SK-N-SH treated with all-trans-retinoic acid at 6 μM for 48 hours (cell line): ENCODE data around the gene BMP6.

Source experiments
- ATAC-seq: fragments of 200-7000 bp; cut with Tn5 transposase; 3 replicates; pipeline ENCODE4 v1.9.1; 2020; ENCODE audit warnings: mild to moderate bottlenecking, moderate library complexity
- BACH2 ChIP-seq: fragments of 250-450 bp; sonication (Bioruptor Pico); IDR thresholded peaks from 2 replicates; pipeline ENCODE4 v1.9.0; 2021; ENCODE audit warnings: mild to moderate bottlenecking, borderline replicate concordance
- CREB5 ChIP-seq: fragments of 250-450 bp; sonication (Bioruptor Pico); IDR thresholded peaks from 2 replicates; pipeline ENCODE4 v1.5.1; 2020; ENCODE audit warnings: low read depth, mild to moderate bottlenecking, moderate library complexity
- CSDC2 ChIP-seq: fragments of 250-450 bp; sonication (Bioruptor Pico); IDR thresholded peaks from 2 replicates; pipeline ENCODE4 v1.5.0; 2020; ENCODE audit warnings: mild to moderate bottlenecking, moderate library complexity
- ESRRG ChIP-seq: fragments of 250-450 bp; sonication (Bioruptor Pico); IDR thresholded peaks from 2 replicates; pipeline ENCODE4 v1.6.1; 2021; ENCODE audit warnings: mild to moderate bottlenecking
- GLIS3 ChIP-seq: fragments of 250-450 bp; sonication (Bioruptor Pico); IDR thresholded peaks from 2 replicates; pipeline ENCODE4 v1.5.0; 2020; ENCODE audit warnings: mild to moderate bottlenecking, moderate library complexity
- ISL1 ChIP-seq: fragments of 250-450 bp; sonication (Bioruptor Pico); IDR thresholded peaks from 2 replicates; pipeline ENCODE4 v2.1.2; 2022; ENCODE audit warnings: mild to moderate bottlenecking, moderate library complexity
- OSR1 ChIP-seq: fragments of 250-450 bp; sonication (Bioruptor Pico); IDR thresholded peaks from 2 replicates; pipeline ENCODE4 v1.8.0; 2022; ENCODE audit warnings: moderate library complexity, mild to moderate bottlenecking, inconsistent platforms
- PATZ1 ChIP-seq: fragments of 250-450 bp; sonication (Bioruptor Pico); IDR thresholded peaks from 2 replicates; pipeline ENCODE4 v1.8.0; 2020; ENCODE audit warnings: mild to moderate bottlenecking, moderate library complexity, borderline replicate concordance
- POU6F1 ChIP-seq: fragments of 250-450 bp; sonication (Bioruptor Pico); IDR thresholded peaks from 2 replicates; pipeline ENCODE4 v1.8.0; 2021; ENCODE audit warnings: low read depth, mild to moderate bottlenecking, moderate library complexity, borderline replicate concordance
- PPARA ChIP-seq: fragments of 250-450 bp; sonication (Bioruptor Pico); IDR thresholded peaks from 2 replicates; pipeline ENCODE4 v1.5.0; 2020; ENCODE audit warnings: mild to moderate bottlenecking, borderline replicate concordance
- RARB ChIP-seq: fragments of 250-450 bp; sonication (Bioruptor Pico); IDR thresholded peaks from 2 replicates; pipeline ENCODE4 v1.8.0; 2021; ENCODE audit warnings: mild to moderate bottlenecking, moderate library complexity
- SNAI2 ChIP-seq: fragments of 250-450 bp; sonication (Bioruptor Pico); IDR thresholded peaks from 2 replicates; pipeline ENCODE4 v1.5.0; 2020; ENCODE audit warnings: mild to moderate bottlenecking, moderate library complexity
- TCF4 ChIP-seq: fragments of 250-450 bp; sonication (Bioruptor Pico); IDR thresholded peaks from 2 replicates; pipeline ENCODE4 v1.8.0; 2021; ENCODE audit warnings: mild to moderate bottlenecking, moderate library complexity, borderline replicate concordance
- TSHZ2 ChIP-seq: fragments of 250-450 bp; sonication (Bioruptor Pico); IDR thresholded peaks from 2 replicates; pipeline ENCODE4 v1.5.0; 2020; ENCODE audit warnings: mild to moderate bottlenecking, moderate library complexity
- ZC3H10 ChIP-seq: fragments of 250-450 bp; sonication (Bioruptor Pico); IDR thresholded peaks from 2 replicates; pipeline ENCODE4 v1.5.1; 2021; ENCODE audit warnings: mild to moderate bottlenecking, moderate library complexity
- ZFP3 ChIP-seq: fragments of 250-450 bp; sonication (Bioruptor Pico); IDR thresholded peaks from 2 replicates; pipeline ENCODE4 v1.5.0; 2020; ENCODE audit warnings: mild to moderate bottlenecking, moderate library complexity
- ZFP30 ChIP-seq: fragments of 450-650 bp; formaldehyde crosslinking; IDR thresholded peaks from 2 replicates; pipeline ENCODE4 v1.5.0; 2022; ENCODE audit warnings: mild to moderate bottlenecking, moderate library complexity
- ZNF565 ChIP-seq: fragments of 450-650 bp; formaldehyde crosslinking; conservative IDR thresholded peaks from 2 replicates; pipeline ENCODE4 v1.5.0; 2020; ENCODE audit warnings: low read depth, mild to moderate bottlenecking, moderate library complexity
- ZNF70 ChIP-seq: fragments of 450-650 bp; formaldehyde crosslinking; IDR thresholded peaks from 2 replicates; pipeline ENCODE4 v1.5.0; 2020; ENCODE audit warnings: mild to moderate bottlenecking, moderate library complexity
- ZNF8 ChIP-seq: fragments of 450-650 bp; formaldehyde crosslinking; IDR thresholded peaks from 2 replicates; pipeline ENCODE4 v1.5.0; 2020; ENCODE audit warnings: mild to moderate bottlenecking, moderate library complexity
- TF ChIP-seq, protein P1 (sequence below): fragments of 250-450 bp; sonication (Bioruptor Pico); IDR thresholded peaks from 2 replicates; pipeline ENCODE4 v1.5.1; 2021; ENCODE audit warnings: mild to moderate bottlenecking, moderate library complexity

BMP6 gene

DNA sequence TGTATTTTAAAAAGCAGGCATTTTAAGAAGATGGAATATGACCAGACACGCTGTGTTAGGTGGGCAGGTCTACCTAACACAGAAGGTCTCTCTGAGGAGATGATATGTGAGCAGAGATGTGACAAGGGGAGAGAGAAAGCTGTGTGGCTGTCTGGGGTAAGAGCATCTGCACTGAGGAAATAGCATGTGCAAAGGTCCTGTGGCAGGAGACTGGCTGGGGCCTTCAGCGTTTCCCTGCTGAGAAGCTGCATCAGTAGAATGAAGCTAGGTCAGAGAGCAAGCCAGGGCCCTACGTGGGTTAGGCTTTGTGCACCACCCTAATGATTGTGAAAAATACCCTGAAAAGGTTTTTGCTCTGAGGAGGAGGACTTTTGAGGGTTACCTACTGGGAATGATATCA lies 97.7 kb downstream of the BMP6 start:
- TF ChIP-seq ZNF70 (CRISPR knock-in tag) (no peak), CSDC2 (no peak), ZFP30 (no peak), OSR1 (CRISPR knock-in tag) (no peak), PATZ1 (CRISPR knock-in tag) (no peak), ZC3H10 (CRISPR knock-in tag) (no peak), CREB5 (no peak), ZNF8 (CRISPR knock-in tag) (no peak), SNAI2 (CRISPR knock-in tag) (no peak), TSHZ2 (CRISPR knock-in tag) (no peak)
- ATAC-seq: no peak

DNA sequence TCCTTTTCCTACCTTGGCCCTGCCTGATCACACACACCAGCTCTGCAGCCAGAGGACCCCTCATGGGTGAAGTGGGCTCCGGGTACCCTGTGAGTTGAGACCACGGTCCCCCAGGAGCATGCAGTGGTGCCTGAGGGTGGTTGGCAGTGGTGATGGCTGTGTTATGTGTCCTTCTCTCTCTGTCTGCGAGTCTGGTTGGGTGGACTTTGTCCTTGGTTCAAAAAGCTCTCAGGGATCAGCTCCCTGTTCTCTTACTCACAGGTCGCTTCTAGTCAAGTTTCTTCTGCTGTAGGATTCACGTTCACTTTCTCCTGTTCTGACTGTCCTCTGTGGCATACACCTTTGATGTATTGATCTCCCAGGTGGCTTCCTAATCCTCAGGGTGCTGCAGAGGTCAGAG lies 100.1 kb downstream of the BMP6 start:
- ATAC-seq: no peak
- TF ChIP-seq CSDC2 (no peak), ISL1 (CRISPR knock-in tag) (no peak), TCF4 (CRISPR knock-in tag) (no peak), GLIS3 (CRISPR knock-in tag) (no peak), ZC3H10 (CRISPR knock-in tag) (no peak), ZNF565 (CRISPR knock-in tag) (no peak), ZNF8 (CRISPR knock-in tag) (no peak), PPARA (CRISPR knock-in tag) (no peak), PATZ1 (CRISPR knock-in tag) (no peak), ZFP30 (no peak), RARB (CRISPR knock-in tag) (no peak), CREB5 (no peak)
- TF ChIP-seq, protein P1, sequence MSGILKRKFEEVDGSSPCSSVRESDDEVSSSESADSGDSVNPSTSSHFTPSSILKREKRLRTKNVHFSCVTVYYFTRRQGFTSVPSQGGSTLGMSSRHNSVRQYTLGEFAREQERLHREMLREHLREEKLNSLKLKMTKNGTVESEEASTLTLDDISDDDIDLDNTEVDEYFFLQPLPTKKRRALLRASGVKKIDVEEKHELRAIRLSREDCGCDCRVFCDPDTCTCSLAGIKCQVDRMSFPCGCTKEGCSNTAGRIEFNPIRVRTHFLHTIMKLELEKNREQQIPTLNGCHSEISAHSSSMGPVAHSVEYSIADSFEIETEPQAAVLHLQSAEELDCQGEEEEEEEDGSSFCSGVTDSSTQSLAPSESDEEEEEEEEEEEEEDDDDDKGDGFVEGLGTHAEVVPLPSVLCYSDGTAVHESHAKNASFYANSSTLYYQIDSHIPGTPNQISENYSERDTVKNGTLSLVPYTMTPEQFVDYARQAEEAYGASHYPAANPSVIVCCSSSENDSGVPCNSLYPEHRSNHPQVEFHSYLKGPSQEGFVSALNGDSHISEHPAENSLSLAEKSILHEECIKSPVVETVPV (CRISPR knock-in tag): no peak

DNA sequence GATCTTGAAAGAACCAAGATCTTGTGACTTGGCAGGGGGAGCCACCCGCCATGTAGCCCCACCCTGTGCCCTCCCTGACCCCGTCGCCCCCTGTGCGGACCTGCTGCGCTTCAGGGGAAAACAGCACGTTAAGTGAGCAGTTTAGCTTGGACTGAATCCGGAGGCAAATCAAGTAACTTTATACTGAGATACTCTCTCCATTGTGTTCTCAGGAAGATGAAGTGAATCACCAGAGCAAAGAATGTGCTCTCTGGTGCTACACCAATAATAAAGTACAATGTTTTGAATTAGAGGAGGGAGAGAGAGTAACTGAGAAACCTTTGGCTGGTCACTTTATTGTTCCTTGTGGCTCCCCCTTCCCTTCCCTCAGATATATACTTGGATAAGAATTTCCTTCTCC lies 101.2 kb downstream of the BMP6 start:
- TF ChIP-seq BACH2 (CRISPR knock-in tag) (no peak), ESRRG (no peak)
- no peak for ATAC-seq

GRCh38 chr6:7828124-7828523 lies 102.2 kb downstream of the BMP6 start:
- no peak for ATAC-seq
- TF ChIP-seq TCF4 (CRISPR knock-in tag) (no peak), POU6F1 (CRISPR knock-in tag) (no peak), ZFP30 (no peak), ZC3H10 (CRISPR knock-in tag) (no peak), ZFP3 (CRISPR knock-in tag) (no peak)
